ENCODE data around the gene VSIG10. TPM values are rescaled to one million over a fixed set of nuclear protein-coding genes. Genes with fewer than 3 reads are reported as not detected.
"Not testable (repeated sequence)": the region's sequence is repeated elsewhere in the genome, so short reads cannot be mapped to it uniquely, and the experiment has no call there.

The VSIG10 gene
- total RNA-seq, 3 donors from 2014 or later: 3.6 to 4.3 (median 3.6) TPM

- Mint-ChIP-seq H3K36me3 (ENCODE audit: insufficient read depth) (peaks cover 42% of the 10 kb centered on the region), H3K27me3 (ENCODE audit: low read depth) (no peaks in the 10 kb centered on the region), H3K4me3 (no peak overlapping the region), H3K4me1 (ENCODE audit: low read depth) (peaks cover 22% of the 10 kb centered on the region), H3K9me3 (no peaks in the 10 kb centered on the region)
- ATAC-seq: no peak
- DNase-seq: no peak
These were observed 61.7 kb downstream of the VSIG10 start for GRCh38 chr12:118042091-118042490.

DNA sequence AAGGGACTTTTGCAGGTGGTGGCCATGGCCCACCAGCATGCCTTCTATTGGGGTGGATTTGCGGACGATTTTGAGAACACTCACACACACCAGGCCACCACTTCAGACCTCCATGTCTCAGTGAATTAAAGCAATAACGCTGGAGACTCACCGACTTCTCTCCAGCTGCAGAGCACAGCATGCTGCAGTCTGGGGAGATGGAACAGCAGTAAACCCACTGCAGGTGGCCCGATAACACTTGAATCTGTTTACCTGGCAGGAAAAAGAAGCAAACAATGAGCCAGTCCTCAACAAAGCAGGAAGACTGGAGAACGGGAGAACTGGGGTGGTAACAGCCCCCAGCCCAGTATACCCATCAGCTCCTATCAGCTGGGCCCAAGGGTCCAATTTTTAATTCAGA lies 65.7 kb downstream of the VSIG10 start:
- Mint-ChIP-seq H3K9me3 (no peaks in the 10 kb centered on the region), H3K4me1 (ENCODE audit: low read depth) (peaks cover 36% of the 10 kb centered on the region), H3K36me3 (ENCODE audit: insufficient read depth) (peaks cover 63% of the 10 kb centered on the region), H3K27me3 (ENCODE audit: low read depth) (no peaks in the 10 kb centered on the region), H3K4me3 (no peak overlapping the region)
- ATAC-seq (no peak), DNase-seq (no peak)

- ATAC-seq: no peak
- Mint-ChIP-seq H3K4me1 (ENCODE audit: low read depth) (peaks cover 41% of the 10 kb centered on the region), H3K9me3 (no peaks in the 10 kb centered on the region), H3K4me3 (no peak overlapping the region), H3K36me3 (ENCODE audit: insufficient read depth) (peaks cover 59% of the 10 kb centered on the region), H3K27me3 (ENCODE audit: low read depth) (no peaks in the 10 kb centered on the region)
- no peak for DNase-seq
These were observed 67.0 kb downstream of the VSIG10 start for GRCh38 chr12:118036672-118037411.

GRCh38 chr12:118035190-118036041 lies 68.4 kb downstream of the VSIG10 start:
- Mint-ChIP-seq H3K4me3 (peak overlapping the region; percentile 14), H3K9me3 (no peaks in the 10 kb centered on the region), H3K27me3 (ENCODE audit: low read depth) (no peaks in the 10 kb centered on the region), H3K36me3 (ENCODE audit: insufficient read depth) (peaks cover 56% of the 10 kb centered on the region), H3K4me1 (ENCODE audit: low read depth) (peaks cover 41% of the 10 kb centered on the region)
- ATAC-seq: peak; percentile 88 to 92
- no peak for DNase-seq

DNA sequence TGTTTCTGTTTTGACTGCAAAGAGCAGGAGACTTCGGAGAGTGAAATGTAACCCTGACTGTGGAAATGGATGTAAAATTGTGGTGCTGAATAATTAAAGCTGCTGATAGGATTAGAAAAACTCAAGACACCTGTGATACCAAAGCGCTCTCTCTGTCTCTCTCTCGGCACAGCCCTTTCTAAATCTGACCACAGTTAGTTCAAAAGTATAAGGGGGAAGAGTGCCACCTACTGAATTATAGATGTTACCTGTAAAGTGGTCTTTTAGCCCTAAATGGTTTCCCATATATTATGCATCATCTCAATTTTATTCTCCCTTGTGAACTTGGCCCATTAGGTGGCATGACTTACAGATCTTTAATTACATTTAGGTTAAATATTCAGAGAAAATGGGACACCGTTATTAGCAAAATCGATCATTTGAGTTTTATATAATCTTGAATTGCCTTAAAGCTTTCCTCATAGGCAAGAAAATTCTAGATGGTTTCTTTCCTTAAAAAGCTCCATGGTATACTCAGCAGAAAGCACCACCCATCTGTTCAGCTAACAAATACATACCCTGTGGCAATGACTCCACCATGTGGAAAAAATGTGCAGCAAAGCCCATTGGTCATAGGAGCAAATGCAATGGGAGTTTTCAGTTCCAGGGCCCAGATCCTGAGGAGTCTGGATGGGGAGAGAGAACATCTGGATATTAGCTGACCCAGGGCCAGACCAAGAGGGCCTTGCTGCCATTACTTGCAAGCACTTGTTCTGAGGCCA lies 69.2 kb downstream of the VSIG10 start:
- Mint-ChIP-seq H3K27me3 (ENCODE audit: low read depth) (no peaks in the 10 kb centered on the region), H3K36me3 (ENCODE audit: insufficient read depth) (peaks cover 59% of the 10 kb centered on the region), H3K4me3 (no peak overlapping the region), H3K4me1 (ENCODE audit: low read depth) (peaks cover 41% of the 10 kb centered on the region), H3K9me3 (no peaks in the 10 kb centered on the region)
- DNase-seq (no peak), ATAC-seq (no peak)

- H3K4me3 Mint-ChIP-seq: no peak overlapping the region
- peaks cover 59% of the 10 kb centered on the region for H3K36me3 Mint-ChIP-seq (ENCODE audit: insufficient read depth)
- no peak for ATAC-seq
- DNase-seq: no peak
- no peaks in the 10 kb centered on the region for H3K9me3 Mint-ChIP-seq
- no peaks in the 10 kb centered on the region for H3K27me3 Mint-ChIP-seq (ENCODE audit: low read depth)
- H3K4me1 Mint-ChIP-seq (ENCODE audit: low read depth): peaks cover 41% of the 10 kb centered on the region
These were observed 69.9 kb downstream of the VSIG10 start for GRCh38 chr12:118033902-118034301.

DNA sequence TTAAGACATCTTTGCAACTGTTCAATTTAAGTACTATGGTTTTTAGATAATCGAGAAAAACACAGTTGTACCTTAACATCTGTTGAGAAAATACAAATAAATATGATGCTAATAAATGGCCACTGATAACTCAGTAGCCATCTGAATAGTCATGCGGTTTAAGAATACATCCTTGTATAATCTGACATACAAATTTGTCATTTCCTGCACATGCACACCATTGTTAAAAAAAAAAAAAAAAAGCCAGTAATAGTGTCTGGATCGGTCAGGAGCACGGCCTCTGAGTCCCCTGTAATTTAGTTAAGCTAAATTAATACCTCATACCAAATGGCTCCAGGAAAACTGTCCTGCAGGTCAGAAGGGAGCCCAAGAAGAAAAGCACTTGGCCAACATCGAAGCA lies 70.5 kb downstream of the VSIG10 start:
- Mint-ChIP-seq H3K36me3 (ENCODE audit: insufficient read depth) (peaks cover 59% of the 10 kb centered on the region), H3K4me1 (ENCODE audit: low read depth) (peaks cover 41% of the 10 kb centered on the region), H3K27me3 (ENCODE audit: low read depth) (no peaks in the 10 kb centered on the region), H3K4me3 (no peak overlapping the region), H3K9me3 (no peaks in the 10 kb centered on the region)
- ATAC-seq (no peak), DNase-seq (no peak)

DNA sequence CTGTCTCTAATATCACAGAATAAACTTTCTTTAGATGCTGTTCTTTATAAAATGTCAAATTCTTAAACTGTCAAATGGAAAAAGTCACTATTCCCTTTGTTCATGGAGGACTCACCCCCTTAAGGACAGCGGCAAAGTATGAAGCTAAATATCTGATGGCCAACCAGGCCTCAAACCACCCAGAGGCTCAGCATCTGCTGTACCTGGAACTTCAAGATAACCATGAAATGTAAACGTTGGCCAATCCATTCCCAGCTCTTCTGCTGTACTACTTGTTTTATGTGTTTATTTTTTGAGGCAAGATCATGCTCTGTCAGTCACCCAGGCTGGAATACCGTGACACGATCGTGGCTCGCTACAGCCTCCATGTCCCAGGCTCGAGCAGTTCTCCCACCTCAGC lies 71.6 kb downstream of the VSIG10 start:
- peaks cover 39% of the 10 kb centered on the region for H3K4me1 Mint-ChIP-seq (ENCODE audit: low read depth)
- no peak overlapping the region for H3K4me3 Mint-ChIP-seq
- no peaks in the 10 kb centered on the region for H3K9me3 Mint-ChIP-seq
- ATAC-seq (no peak), DNase-seq (no peak)
- H3K27me3 Mint-ChIP-seq (ENCODE audit: low read depth): no peaks in the 10 kb centered on the region
- H3K36me3 Mint-ChIP-seq (ENCODE audit: insufficient read depth): peaks cover 59% of the 10 kb centered on the region

DNA sequence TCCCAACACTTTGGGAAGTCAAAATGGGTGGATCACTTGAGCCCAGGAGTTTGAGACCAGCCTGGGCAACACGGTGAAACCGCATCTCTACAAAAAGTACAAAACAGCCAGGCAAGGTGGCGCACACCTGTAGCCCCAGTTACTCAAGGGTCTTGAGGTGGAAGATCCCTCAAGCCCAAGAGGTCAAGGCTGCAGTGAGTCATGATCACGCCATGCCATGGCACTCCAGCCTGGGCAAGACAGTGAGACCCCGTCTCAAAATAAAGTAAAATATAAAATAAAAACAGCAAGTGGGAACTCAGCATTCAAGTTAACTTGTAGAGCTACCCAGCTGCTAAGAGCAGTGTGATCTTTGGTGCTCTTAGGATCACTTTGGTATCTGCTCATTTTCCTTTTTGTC lies 74.6 kb downstream of the VSIG10 start:
- ATAC-seq: no peak
- Mint-ChIP-seq H3K4me1 (ENCODE audit: low read depth) (peaks cover 13% of the 10 kb centered on the region), H3K36me3 (ENCODE audit: insufficient read depth) (peaks cover 36% of the 10 kb centered on the region), H3K27me3 (ENCODE audit: low read depth) (no peaks in the 10 kb centered on the region), H3K9me3 (no peaks in the 10 kb centered on the region), H3K4me3 (no peak overlapping the region)
- DNase-seq: no peak

GRCh38 chr12:118025168-118025567 lies 78.6 kb downstream of the VSIG10 start:
- Mint-ChIP-seq H3K36me3 (ENCODE audit: insufficient read depth) (peaks cover 38% of the 10 kb centered on the region), H3K4me1 (ENCODE audit: low read depth) (no peaks in the 10 kb centered on the region), H3K9me3 (no peaks in the 10 kb centered on the region), H3K27me3 (ENCODE audit: low read depth) (no peaks in the 10 kb centered on the region), H3K4me3 (no peak overlapping the region)
- ATAC-seq (no peak), DNase-seq (no peak)

DNA sequence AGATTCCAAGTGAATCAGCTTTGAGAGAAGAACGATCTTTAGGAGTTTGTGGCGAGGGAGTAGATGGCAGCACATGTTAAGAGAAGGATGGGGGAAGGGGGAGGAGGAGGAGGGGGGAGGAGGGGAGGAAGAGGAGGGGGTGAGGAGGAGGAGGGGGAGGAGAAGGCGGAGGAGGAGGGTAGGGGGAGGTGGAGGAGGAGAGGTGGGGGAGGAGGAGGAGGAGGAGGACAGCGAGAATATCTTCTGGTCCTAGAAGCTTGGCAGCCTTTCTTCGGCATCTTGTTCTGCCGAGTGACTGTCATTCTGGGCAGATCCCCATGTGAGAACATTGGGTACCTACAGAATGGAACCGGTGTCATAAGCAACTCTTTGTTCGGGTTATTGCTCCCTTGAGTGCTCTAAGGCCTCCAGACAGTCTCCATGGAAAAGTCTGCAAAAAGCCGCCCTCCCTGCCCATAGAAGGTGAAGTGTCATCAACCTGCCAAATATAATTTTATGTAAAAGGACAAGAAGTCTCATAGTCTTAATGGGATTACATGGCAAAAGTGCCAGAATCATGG lies 80.4 kb downstream of the VSIG10 start:
- Mint-ChIP-seq H3K4me3 (no peak overlapping the region), H3K27me3 (ENCODE audit: low read depth) (no peaks in the 10 kb centered on the region), H3K36me3 (ENCODE audit: insufficient read depth) (peaks cover 38% of the 10 kb centered on the region), H3K4me1 (ENCODE audit: low read depth) (peaks cover 2% of the 10 kb centered on the region), H3K9me3 (no peaks in the 10 kb centered on the region)
- DNase-seq (no peak), ATAC-seq (no peak)

DNA sequence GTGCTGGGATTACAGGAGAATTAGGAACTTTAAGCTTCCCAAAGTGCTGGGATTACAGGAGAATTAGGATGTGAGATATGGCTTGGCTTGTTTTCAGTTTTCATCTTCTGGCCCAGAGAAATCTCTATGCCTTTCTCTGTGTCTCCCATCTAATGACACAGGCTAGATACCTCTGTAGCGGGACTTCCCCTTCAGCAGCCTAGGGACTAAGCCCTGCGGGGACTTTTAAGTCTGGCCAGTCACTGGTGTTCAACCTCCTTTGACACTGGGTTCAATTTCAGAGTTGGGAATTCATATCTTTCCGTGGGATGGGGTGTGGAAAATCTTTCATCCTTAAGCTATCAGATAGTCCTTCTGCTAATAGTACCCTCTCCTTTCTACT lies 81.1 kb downstream of the VSIG10 start:
- H3K27me3 Mint-ChIP-seq (ENCODE audit: low read depth): no peaks in the 10 kb centered on the region
- H3K4me3 Mint-ChIP-seq: no peak overlapping the region
- ATAC-seq (no peak), DNase-seq (no peak)
- H3K36me3 Mint-ChIP-seq (ENCODE audit: insufficient read depth): peaks cover 32% of the 10 kb centered on the region
- no peaks in the 10 kb centered on the region for H3K9me3 Mint-ChIP-seq
- H3K4me1 Mint-ChIP-seq (ENCODE audit: low read depth): peaks cover 7% of the 10 kb centered on the region

DNA sequence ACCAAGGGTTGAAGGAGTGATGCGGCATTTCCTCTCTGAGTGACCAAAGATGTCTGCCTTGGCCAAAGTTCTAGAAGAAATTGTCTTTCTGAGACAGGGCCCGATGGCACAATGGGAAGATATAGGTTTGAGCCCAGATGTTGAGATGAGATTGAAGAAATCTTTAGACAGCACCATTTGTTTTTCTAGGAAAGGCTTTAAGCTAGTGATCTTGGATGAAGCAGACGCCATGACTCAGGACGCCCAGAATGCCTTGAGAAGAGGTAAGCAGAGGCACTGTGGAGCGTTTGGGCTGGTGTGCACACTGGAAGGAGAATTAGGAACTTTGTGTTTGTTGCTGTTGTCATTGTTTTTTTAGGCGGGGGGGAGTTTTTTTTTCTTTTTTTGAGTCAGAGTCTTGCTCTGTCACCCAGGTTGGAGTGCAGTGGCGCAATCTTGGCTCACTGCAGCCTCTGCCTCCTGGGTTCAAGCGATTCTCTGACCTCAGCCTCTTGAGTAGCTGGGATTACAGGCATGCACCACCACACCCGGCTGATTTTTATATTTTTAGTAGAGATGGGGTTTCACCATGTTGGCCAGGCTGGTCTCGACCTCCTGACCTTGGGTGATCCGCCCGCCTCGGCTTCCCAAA lies 81.6 kb downstream of the VSIG10 start:
- not testable (repeated sequence) for H3K27me3 Mint-ChIP-seq (ENCODE audit: low read depth); H3K4me3 Mint-ChIP-seq; ATAC-seq; H3K9me3 Mint-ChIP-seq; DNase-seq
- H3K36me3 Mint-ChIP-seq (ENCODE audit: insufficient read depth): peaks cover 30% of the 10 kb centered on the region
- H3K4me1 Mint-ChIP-seq (ENCODE audit: low read depth): peaks cover 11% of the 10 kb centered on the region

GRCh38 chr12:118020036-118020435 lies 83.8 kb downstream of the VSIG10 start:
- H3K36me3 Mint-ChIP-seq (ENCODE audit: insufficient read depth): peaks cover 26% of the 10 kb centered on the region
- no peak for DNase-seq
- H3K4me1 Mint-ChIP-seq (ENCODE audit: low read depth): peaks cover 17% of the 10 kb centered on the region
- no peaks in the 10 kb centered on the region for H3K9me3 Mint-ChIP-seq
- no peaks in the 10 kb centered on the region for H3K27me3 Mint-ChIP-seq (ENCODE audit: low read depth)
- H3K4me3 Mint-ChIP-seq: no peak overlapping the region
- ATAC-seq: no peak
